ENCODE data around the gene HIGD1C. TPM values are rescaled to one million over a fixed set of nuclear protein-coding genes. Genes with fewer than 3 reads are reported as not detected.

Gene HIGD1C
- total RNA-seq, 5 donors from 2014 or later (not counting 1 experiment from before 2014, with no cell fraction given): not detected

GRCh38 chr12:51001799-51002198, 49.5 kb downstream of the HIGD1C start:
- peaks cover 59% of the 10 kb centered on the region for H3K36me3 Mint-ChIP-seq
- WGBS (ENCODE audit: insufficient coverage): no CpG with 5 or more reads among the region's 1 CpG
- no peak for DNase-seq
- no peak overlapping the region for H3K4me3 Mint-ChIP-seq
- no peak overlapping the region for H3K27ac ChIP-seq (ENCODE audit: low read length)
- H3K27me3 Mint-ChIP-seq: no peaks in the 10 kb centered on the region
- no peak overlapping the region for H3K27ac Mint-ChIP-seq
- no peaks in the 10 kb centered on the region for H3K4me1 Mint-ChIP-seq
- ChIA-PET POLR2A (no interaction called here), CTCF (no interaction called here)
- no peak for ATAC-seq (replicated peaks in 1 of 4)
- H3K9me3 ChIP-seq: no peaks in the 10 kb centered on the region
- H3K9me3 Mint-ChIP-seq: no peaks in the 10 kb centered on the region
- no peak overlapping the region for H3K4me3 ChIP-seq (ENCODE audit: control insufficient read depth in 1 of 2, extremely low read depth in 1 of 2, low read length in 1 of 2)
- H3K36me3 ChIP-seq (ENCODE audit: control insufficient read depth in 2 of 2, extremely low read depth in 1 of 2, insufficient read depth in 1 of 2, low read length in 1 of 2): peaks cover 2 to 50% of the 10 kb centered on the region in 2 donors
- no peaks in the 10 kb centered on the region for H3K4me1 ChIP-seq (ENCODE audit: control insufficient read depth in 1 of 2, extremely low read depth in 1 of 2, insufficient read depth in 2 of 2, low read length in 2 of 2)
- H3K27me3 ChIP-seq (replicated peaks in 1 of 2; ENCODE audit: control insufficient read depth in 2 of 2, extremely low read depth in 1 of 2, insufficient read depth in 2 of 2, low read length in 1 of 2): no peaks in the 10 kb centered on the region

- POLR2A ChIA-PET: no interaction called here
- Mint-ChIP-seq H3K9me3 (no peaks in the 10 kb centered on the region), H3K27ac (peak overlapping the region in 1 of 2 donors; percentile 39), H3K4me1 (peaks cover 9 to 10% (median 10%) of the 10 kb centered on the region in 3 donors), H3K27me3 (no peaks in the 10 kb centered on the region), H3K36me3 (peaks cover 51% of the 10 kb centered on the region), H3K4me3 (no peak overlapping the region)
- Histone ChIP-seq H3K36me3 (ENCODE audit: control insufficient read depth in 2 of 2, extremely low read depth in 1 of 2, insufficient read depth in 1 of 2, low read length in 1 of 2) (peaks cover 2 to 47% of the 10 kb centered on the region in 2 donors), H3K27me3 (replicated peaks in 1 of 2; ENCODE audit: control insufficient read depth in 2 of 2, extremely low read depth in 1 of 2, insufficient read depth in 2 of 2, low read length in 1 of 2) (no peaks in the 10 kb centered on the region), H3K4me3 (ENCODE audit: control insufficient read depth in 1 of 2, extremely low read depth in 1 of 2, low read length in 1 of 2) (no peak overlapping the region), H3K27ac (ENCODE audit: low read length) (no peak overlapping the region), H3K9me3 (no peaks in the 10 kb centered on the region), H3K4me1 (ENCODE audit: control insufficient read depth in 1 of 2, extremely low read depth in 1 of 2, insufficient read depth in 2 of 2, low read length in 2 of 2) (peaks cover 5 to 11% of the 10 kb centered on the region in 2 experiments)
- 53% methylated on average over 4 of the region's 6 CpGs for WGBS (ENCODE audit: insufficient coverage)
- CTCF ChIA-PET: no interaction called here
- ATAC-seq (replicated peaks in 1 of 4) (no peak), DNase-seq (no peak)
Measured at GRCh38 chr12:51004504-51004903, 52.2 kb downstream of the HIGD1C start.

GRCh38 chr12:51005030-51005429, 52.7 kb downstream of the HIGD1C start:
- Histone ChIP-seq H3K9me3 (no peaks in the 10 kb centered on the region), H3K27ac (ENCODE audit: low read length) (no peak overlapping the region), H3K27me3 (replicated peaks in 1 of 2; ENCODE audit: control insufficient read depth in 2 of 2, extremely low read depth in 1 of 2, insufficient read depth in 2 of 2, low read length in 1 of 2) (no peaks in the 10 kb centered on the region), H3K36me3 (ENCODE audit: control insufficient read depth in 2 of 2, extremely low read depth in 1 of 2, insufficient read depth in 1 of 2, low read length in 1 of 2) (peaks cover 2 to 44% of the 10 kb centered on the region in 2 donors), H3K4me1 (ENCODE audit: control insufficient read depth in 1 of 2, extremely low read depth in 1 of 2, insufficient read depth in 2 of 2, low read length in 2 of 2) (peaks cover 11 to 12% of the 10 kb centered on the region in 2 experiments), H3K4me3 (ENCODE audit: control insufficient read depth in 1 of 2, extremely low read depth in 1 of 2, low read length in 1 of 2) (no peak overlapping the region)
- ATAC-seq (replicated peaks in 1 of 4) (no peak), DNase-seq (no peak)
- no peaks in the 10 kb centered on the region for H3K27me3 Mint-ChIP-seq
- ChIA-PET POLR2A (interaction anchor here in 1 of 2 donors (0.7 kb wide), 1 partner anchor 207 kb away, joined by 3 read pairs; no protein-coding TSS in a partner anchor), CTCF (interaction anchor here in 1 of 2 donors (0.6 kb wide), 1 partner anchor 233 kb away, joined by 3 read pairs; no protein-coding TSS in a partner anchor)
- peaks cover 48% of the 10 kb centered on the region for H3K36me3 Mint-ChIP-seq
- no CpG with 5 or more reads among the region's 3 CpGs for WGBS (ENCODE audit: insufficient coverage)
- peaks cover 9 to 15% (median 13%) of the 10 kb centered on the region in 3 donors for H3K4me1 Mint-ChIP-seq
- peak overlapping the region in 1 of 2 donors; percentile 4 for H3K27ac Mint-ChIP-seq
- H3K9me3 Mint-ChIP-seq: no peaks in the 10 kb centered on the region
- H3K4me3 Mint-ChIP-seq: no peak overlapping the region

GRCh38 chr12:51005671-51006070, 53.3 kb downstream of the HIGD1C start:
- Mint-ChIP-seq H3K4me3 (no peak overlapping the region), H3K9me3 (no peaks in the 10 kb centered on the region), H3K36me3 (peaks cover 42% of the 10 kb centered on the region), H3K27ac (no peak overlapping the region), H3K4me1 (peaks cover 13 to 19% (median 17%) of the 10 kb centered on the region in 3 donors), H3K27me3 (no peaks in the 10 kb centered on the region)
- WGBS (ENCODE audit: insufficient coverage): 100% methylated on average over 2 of the region's 3 CpGs
- CTCF ChIA-PET: interaction anchor here in 1 of 2 donors (0.6 kb wide), 1 partner anchor 233 kb away, joined by 3 read pairs; no protein-coding TSS in a partner anchor
- H3K27me3 ChIP-seq (replicated peaks in 1 of 2; ENCODE audit: control insufficient read depth in 2 of 2, extremely low read depth in 1 of 2, insufficient read depth in 2 of 2, low read length in 1 of 2): no peaks in the 10 kb centered on the region
- DNase-seq (no peak), ATAC-seq (replicated peaks in 1 of 4) (no peak)
- H3K4me1 ChIP-seq (ENCODE audit: control insufficient read depth in 1 of 2, extremely low read depth in 1 of 2, insufficient read depth in 2 of 2, low read length in 2 of 2): peaks cover 11 to 12% of the 10 kb centered on the region in 2 experiments
- POLR2A ChIA-PET: interaction anchor here in 1 of 2 donors (0.7 kb wide), 1 partner anchor 206 kb away, joined by 3 read pairs; no protein-coding TSS in a partner anchor
- no peaks in the 10 kb centered on the region for H3K9me3 ChIP-seq
- peaks cover 2 to 39% of the 10 kb centered on the region in 2 donors for H3K36me3 ChIP-seq (ENCODE audit: control insufficient read depth in 2 of 2, extremely low read depth in 1 of 2, insufficient read depth in 1 of 2, low read length in 1 of 2)
- H3K27ac ChIP-seq (ENCODE audit: low read length): no peak overlapping the region
- H3K4me3 ChIP-seq (ENCODE audit: control insufficient read depth in 1 of 2, extremely low read depth in 1 of 2, low read length in 1 of 2): no peak overlapping the region

- ATAC-seq (replicated peaks in 1 of 4) (no peak), DNase-seq (no peak)
- no peaks in the 10 kb centered on the region for H3K27me3 Mint-ChIP-seq
- H3K4me1 ChIP-seq (ENCODE audit: control insufficient read depth in 1 of 2, extremely low read depth in 1 of 2, insufficient read depth in 2 of 2, low read length in 2 of 2): peaks cover 11 to 12% of the 10 kb centered on the region in 2 experiments
- no peaks in the 10 kb centered on the region for H3K9me3 ChIP-seq
- no peaks in the 10 kb centered on the region for H3K27me3 ChIP-seq (replicated peaks in 1 of 2; ENCODE audit: control insufficient read depth in 2 of 2, extremely low read depth in 1 of 2, insufficient read depth in 2 of 2, low read length in 1 of 2)
- WGBS (ENCODE audit: insufficient coverage): no CpG with 5 or more reads among the region's 1 CpG
- H3K27ac ChIP-seq (ENCODE audit: low read length): peak overlapping the region; percentile 27
- H3K9me3 Mint-ChIP-seq: no peaks in the 10 kb centered on the region
- H3K4me3 Mint-ChIP-seq: peak overlapping the region; percentile 44 to 76 (median 55)
- peaks cover 32% of the 10 kb centered on the region for H3K36me3 Mint-ChIP-seq
- ChIA-PET POLR2A (interaction anchor here (0.6 to 0.7 kb wide), 3 partner anchors 22 to 375 kb away, joined by 3 to 8 read pairs (median 3); no protein-coding TSS in a partner anchor), CTCF (interaction anchor here (0.6 to 1.9 kb wide), 3 partner anchors 10 to 76 kb away, joined by 3 to 16 read pairs (median 6); partner anchors contain the start of gene SLC11A2 (in 1 of the 2))
- H3K4me1 Mint-ChIP-seq: peaks cover 33 to 39% (median 38%) of the 10 kb centered on the region in 3 donors
- peak overlapping the region; percentile 79 to 88 for H3K27ac Mint-ChIP-seq
- peaks cover 2 to 31% of the 10 kb centered on the region in 2 donors for H3K36me3 ChIP-seq (ENCODE audit: control insufficient read depth in 2 of 2, extremely low read depth in 1 of 2, insufficient read depth in 1 of 2, low read length in 1 of 2)
- H3K4me3 ChIP-seq (ENCODE audit: control insufficient read depth in 1 of 2, extremely low read depth in 1 of 2, low read length in 1 of 2): peak overlapping the region in 1 of 2 donors; percentile 29
Measured at GRCh38 chr12:51008329-51009055, 56.1 kb downstream of the HIGD1C start.

GRCh38 chr12:51009056-51009440, 56.7 kb downstream of the HIGD1C start:
- DNase-seq (peak in 34 of 35 experiments; percentile 31 to 74 (median 54)), ATAC-seq (replicated peaks in 1 of 4) (peak; percentile 99 to 100 (median 100))
- peaks cover 33 to 39% (median 39%) of the 10 kb centered on the region in 3 donors for H3K4me1 Mint-ChIP-seq
- POLR2A ChIA-PET: interaction anchor here (0.5 to 1.2 kb wide), 7 partner anchors 16 to 314 kb away, joined by 3 to 8 read pairs (median 4); partner anchors contain the start of gene SLC11A2 (in 1 of the 2)
- H3K9me3 Mint-ChIP-seq: no peaks in the 10 kb centered on the region
- CTCF ChIA-PET: interaction anchor here (0.6 to 1.9 kb wide), 4 partner anchors 10 to 189 kb away, joined by 3 to 16 read pairs (median 4); partner anchors contain the start of gene SLC11A2 (in 1 of the 2)
- Histone ChIP-seq H3K27ac (ENCODE audit: low read length) (peak overlapping the region; percentile 27), H3K4me1 (ENCODE audit: control insufficient read depth in 1 of 2, extremely low read depth in 1 of 2, insufficient read depth in 2 of 2, low read length in 2 of 2) (peaks cover 11 to 12% of the 10 kb centered on the region in 2 experiments), H3K4me3 (ENCODE audit: control insufficient read depth in 1 of 2, extremely low read depth in 1 of 2, low read length in 1 of 2) (peak overlapping the region in 1 of 2 donors; percentile 29), H3K9me3 (no peaks in the 10 kb centered on the region), H3K27me3 (replicated peaks in 1 of 2; ENCODE audit: control insufficient read depth in 2 of 2, extremely low read depth in 1 of 2, insufficient read depth in 2 of 2, low read length in 1 of 2) (no peaks in the 10 kb centered on the region), H3K36me3 (ENCODE audit: control insufficient read depth in 2 of 2, extremely low read depth in 1 of 2, insufficient read depth in 1 of 2, low read length in 1 of 2) (peaks cover 2 to 31% of the 10 kb centered on the region in 2 donors)
- peaks cover 27% of the 10 kb centered on the region for H3K36me3 Mint-ChIP-seq
- H3K4me3 Mint-ChIP-seq: peak overlapping the region; percentile 44 to 76 (median 55)
- no peaks in the 10 kb centered on the region for H3K27me3 Mint-ChIP-seq
- WGBS (ENCODE audit: insufficient coverage): 27% methylated on average over 7 of the region's 8 CpGs
- H3K27ac Mint-ChIP-seq: peak overlapping the region; percentile 79 to 88
